T-helper 1 cell treated with Interleukin-12 subunit alpha and Interleukin-12 subunit beta and Interleukin-4 antibody, amounts not matched to agents 30 ng/mL and 1 ng/mL, for 36 hours (primary cell): ENCODE results near the gene CRIP1. TPM values are rescaled to one million over a fixed set of nuclear protein-coding genes. Genes with fewer than 3 reads are reported as not detected.

ENCODE experiments used
- intact Hi-C: fragments of 100-400 bp; cut with micrococcal nuclease; formaldehyde crosslinking; loops from one replicate; pipeline ENCODE4 v1.15.1; 2024
- total RNA-seq: library from RNA; stranded (reverse); gene quantifications from 2 replicates; pipeline ENCODE4 v1.2.3, GENCODE V29; 2022

CRIP1 gene
- total RNA-seq, 1 donor from 2014 or later: 220 TPM

DNA sequence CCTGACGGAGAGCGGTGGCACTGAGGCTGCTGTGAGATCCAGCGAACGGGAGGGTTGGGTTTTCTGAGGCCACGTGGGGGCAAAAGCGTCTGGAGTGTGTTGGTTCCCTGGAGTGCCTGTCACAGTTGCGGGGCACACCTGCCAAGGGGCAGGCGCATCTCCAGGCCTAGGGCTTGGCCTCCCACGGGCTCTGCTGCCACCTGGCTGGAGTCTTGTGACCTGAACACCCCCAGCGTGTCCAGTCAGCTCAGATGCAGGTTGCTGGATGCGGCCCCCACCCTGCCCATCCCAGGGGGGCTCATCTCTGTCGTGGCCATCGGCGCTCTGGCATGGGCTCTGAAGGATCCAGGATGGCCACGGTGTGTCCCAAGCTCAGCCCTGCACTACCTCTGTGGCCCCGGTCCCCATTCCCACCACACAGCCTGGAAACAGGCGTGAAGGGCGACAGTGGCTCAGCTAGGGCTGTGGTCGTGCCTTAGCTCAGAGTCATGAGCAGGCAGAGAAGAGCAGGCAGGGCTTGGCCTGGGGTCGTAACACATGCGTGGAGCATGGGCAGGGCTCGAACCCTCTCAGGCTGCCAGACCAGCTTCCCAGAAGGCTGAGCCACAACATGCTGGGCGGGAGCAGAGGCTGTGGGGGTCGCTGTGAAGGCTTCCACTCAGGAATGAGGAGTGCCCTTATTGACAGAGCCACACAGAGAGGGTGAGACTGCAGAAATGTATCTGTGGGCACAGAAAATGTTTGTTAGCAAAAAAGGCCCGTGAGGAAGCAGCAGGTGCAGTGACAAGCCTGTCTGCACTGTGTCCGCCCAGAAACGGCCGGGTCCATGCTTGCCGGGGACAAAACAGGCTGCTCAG lies 35.6 kb upstream of the CRIP1 start:
- intact Hi-C loops: no loop called here

- intact Hi-C loops: no loop called here
These were observed 33.7 kb upstream of the CRIP1 start for GRCh38 chr14:105452963-105453362.

- intact Hi-C loops: no loop called here
These were observed 32.8 kb upstream of the CRIP1 start for GRCh38 chr14:105453847-105454246.

DNA sequence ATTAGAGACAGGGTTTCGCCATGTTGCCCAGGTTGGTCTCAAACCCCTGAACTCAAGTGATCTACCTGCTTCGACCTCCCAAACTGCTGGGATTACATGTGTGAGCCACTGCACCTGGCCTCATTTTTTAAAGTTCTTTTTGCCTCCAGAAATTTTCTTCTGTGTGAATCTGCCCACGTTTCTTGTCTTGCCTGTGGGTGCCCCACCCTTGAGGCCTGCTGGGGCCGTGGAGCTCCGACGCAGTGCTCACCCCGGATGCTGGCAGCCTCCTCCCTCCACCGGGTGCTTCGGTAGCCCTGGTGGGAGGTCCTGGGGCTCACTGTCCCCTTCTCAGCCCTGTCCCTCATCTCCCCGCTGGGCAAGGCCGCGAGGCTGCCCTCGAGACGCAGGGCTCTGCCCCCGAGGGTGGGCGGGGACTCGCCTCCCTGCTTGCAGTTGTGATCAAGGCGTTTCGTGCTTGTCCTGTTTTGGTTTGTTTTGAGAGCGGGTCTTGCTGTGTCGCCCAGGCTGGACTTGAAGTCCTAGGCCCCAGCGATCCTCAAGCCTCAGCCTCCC lies 31.5 kb upstream of the CRIP1 start:
- intact Hi-C loops: no loop called here

- intact Hi-C loops: no loop called here
These were observed 30.7 kb upstream of the CRIP1 start for GRCh38 chr14:105455766-105456660.

DNA sequence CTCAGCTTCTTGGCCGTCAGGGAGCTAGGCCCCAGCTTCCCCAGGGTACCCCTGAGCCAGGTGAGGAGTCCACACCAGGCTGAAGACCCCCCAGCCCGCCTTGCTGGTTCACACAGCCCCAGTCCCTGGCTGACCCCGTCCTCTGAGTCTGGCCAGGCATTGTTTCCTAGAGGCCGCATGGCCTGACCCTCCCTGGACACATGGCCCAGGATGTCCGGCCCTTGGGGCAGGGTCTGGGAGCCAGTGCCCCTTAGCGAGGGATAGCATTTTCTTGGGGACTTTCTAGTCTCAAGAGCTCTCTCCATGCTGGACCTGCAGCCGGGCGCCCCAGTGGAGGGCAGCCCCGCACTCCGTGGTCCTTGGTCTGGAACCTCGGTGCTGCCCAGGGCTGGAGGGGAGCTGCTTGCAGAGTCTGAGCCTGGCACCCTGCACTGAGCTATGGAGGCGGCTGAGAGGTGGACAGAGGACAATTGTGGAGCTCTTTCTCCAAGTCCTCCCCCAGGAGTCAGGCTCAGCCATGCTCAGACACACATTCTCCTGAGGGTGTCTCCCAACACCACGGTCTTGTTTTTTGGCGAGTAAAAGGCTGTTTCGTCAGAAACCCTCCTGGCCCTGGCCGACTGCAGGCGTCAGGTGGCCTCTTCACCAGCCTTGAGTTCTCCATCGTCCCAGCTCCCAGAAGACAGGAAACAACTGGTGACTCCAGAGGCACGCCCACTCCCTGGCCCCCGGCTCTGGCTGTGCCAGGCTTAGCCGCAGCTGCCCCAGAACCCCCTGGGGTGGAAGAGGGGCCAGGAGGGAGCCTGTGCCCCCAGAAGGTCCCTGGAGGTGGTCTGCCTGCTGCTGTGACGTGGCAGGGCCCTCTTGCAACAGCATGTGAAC lies 29.7 kb upstream of the CRIP1 start:
- intact Hi-C loops: no loop called here

GRCh38 chr14:105458010-105458409 lies 28.7 kb upstream of the CRIP1 start:
- intact Hi-C loops: no loop called here

- intact Hi-C loops: no loop called here
These were observed 28.1 kb upstream of the CRIP1 start for GRCh38 chr14:105458571-105458970.

DNA sequence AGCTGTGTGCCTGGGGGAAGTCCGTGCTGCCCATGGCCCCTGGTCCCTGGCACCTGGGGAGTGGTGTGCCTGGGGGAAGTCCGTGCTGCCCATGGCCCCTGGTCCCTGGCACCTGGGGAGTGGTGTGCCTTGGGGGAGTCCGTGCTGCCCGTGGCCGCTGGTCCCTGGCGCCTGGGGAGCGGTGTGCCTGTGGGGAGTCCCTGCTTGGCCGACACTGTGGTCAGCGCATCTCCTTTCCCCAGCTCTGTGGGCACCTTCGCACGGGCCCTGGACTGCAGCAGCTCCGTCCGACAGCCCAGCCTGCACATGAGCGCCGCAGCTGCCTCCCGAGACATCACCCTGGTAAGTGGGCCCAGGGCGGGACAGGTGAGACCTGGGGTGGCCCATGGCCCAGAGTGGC lies 26.6 kb upstream of the CRIP1 start:
- intact Hi-C loops: no loop called here

DNA sequence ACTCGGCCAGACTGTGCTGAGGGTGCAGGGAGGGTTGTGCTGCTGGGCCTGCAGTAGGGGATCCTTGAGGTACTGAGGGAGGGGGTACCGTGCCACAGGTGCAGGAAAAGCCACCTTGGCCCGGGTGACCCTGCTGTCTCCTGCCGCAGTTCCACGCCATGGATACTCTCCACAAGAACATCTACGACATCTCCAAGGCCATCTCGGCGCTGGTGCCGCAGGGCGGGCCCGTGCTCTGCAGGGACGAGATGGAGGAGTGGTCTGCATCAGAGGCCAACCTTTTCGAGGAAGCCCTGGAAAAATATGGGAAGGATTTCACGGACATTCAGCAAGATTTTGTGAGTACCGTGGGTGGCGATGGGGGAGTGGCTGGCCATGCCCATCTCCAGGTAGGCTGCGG lies 26.1 kb upstream of the CRIP1 start:
- intact Hi-C loops: no loop called here

DNA sequence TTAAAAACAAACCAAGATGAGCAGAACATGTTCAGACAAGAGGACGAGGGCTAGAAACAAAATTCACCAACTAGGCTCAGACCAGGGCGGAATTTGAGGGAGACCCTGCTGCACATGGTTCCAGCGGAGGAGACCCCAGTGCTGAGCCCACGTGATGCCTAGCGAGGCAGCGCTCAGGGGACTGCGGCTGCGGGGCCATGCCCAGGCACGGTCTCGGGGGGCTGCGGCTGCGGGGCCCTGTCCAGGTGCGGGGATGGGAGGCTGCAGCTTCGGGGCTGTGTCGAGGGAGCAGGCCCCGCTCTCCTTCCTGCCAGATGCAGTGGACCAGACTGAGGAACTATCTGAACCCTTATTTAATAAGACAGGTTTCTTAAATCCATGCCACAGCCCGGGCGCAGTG lies 24.8 kb upstream of the CRIP1 start:
- intact Hi-C loops: no loop called here

- intact Hi-C loops: no loop called here
These were observed 22.2 kb upstream of the CRIP1 start for GRCh38 chr14:105464501-105464900.

- intact Hi-C loops: no loop called here
These were observed 21.3 kb upstream of the CRIP1 start for GRCh38 chr14:105465209-105466031.

- intact Hi-C loops: no loop called here
These were observed 20.0 kb upstream of the CRIP1 start for GRCh38 chr14:105466531-105467248.

DNA sequence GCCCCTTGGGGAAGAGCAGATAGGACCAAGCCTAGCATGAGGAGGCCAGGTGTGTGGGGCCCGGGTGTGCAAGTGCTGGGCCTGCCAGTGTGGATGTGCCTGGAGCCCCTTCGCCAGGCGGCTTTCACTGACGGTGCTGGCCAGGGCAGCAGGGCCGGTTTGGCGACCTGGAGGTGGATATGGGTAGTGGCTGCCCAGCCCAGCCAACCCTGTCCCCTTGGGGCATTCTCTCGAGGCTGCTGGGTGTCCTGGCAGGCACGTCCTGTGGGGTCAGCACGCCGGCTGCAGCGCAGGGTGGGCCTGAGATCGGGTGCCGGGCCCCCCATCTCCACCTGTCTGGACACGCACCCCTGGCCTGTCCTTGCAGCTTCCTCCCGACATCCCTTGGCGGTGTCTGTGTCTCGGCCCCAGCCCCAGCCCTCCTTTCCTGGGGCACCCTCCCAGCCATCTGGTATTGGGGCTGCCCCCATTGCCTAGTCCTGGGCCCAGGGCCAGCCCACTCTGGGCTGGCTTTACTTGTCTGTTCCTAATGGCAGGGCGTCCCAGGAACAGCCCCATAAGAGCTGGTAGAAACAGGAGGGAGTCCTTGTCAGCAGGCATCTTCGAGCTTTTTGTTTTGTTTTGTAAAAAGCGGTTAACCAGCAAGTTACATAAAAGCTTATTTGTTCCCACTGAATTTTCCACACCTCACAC lies 19.3 kb upstream of the CRIP1 start:
- intact Hi-C loops: no loop called here

DNA sequence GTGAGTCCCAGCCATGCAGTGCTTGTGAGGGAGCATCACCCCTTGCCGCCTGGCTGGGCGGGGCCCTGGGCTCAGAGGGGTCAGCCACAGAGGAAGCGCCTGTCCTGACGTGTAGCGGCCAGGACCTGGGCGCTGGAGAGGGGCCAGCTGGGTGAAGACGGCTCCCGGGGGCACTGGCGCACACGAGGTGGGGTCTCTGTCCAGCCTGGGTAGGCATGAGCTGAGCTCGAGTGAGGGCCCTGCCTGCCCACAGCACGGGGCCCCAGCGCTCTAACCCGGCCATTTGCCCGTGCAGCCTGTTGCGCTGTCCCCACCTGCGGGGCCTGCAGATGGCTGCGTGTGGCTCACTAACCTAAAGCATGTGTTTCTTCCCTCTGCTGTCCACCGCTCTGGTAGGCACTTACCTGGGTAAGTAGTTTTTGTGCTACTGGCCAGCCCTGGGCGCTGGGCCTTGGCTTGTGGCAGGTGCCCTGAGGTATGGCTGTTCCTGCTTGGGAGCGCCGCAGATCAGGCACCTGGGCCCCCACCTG lies 18.7 kb upstream of the CRIP1 start:
- intact Hi-C loops: no loop called here

DNA sequence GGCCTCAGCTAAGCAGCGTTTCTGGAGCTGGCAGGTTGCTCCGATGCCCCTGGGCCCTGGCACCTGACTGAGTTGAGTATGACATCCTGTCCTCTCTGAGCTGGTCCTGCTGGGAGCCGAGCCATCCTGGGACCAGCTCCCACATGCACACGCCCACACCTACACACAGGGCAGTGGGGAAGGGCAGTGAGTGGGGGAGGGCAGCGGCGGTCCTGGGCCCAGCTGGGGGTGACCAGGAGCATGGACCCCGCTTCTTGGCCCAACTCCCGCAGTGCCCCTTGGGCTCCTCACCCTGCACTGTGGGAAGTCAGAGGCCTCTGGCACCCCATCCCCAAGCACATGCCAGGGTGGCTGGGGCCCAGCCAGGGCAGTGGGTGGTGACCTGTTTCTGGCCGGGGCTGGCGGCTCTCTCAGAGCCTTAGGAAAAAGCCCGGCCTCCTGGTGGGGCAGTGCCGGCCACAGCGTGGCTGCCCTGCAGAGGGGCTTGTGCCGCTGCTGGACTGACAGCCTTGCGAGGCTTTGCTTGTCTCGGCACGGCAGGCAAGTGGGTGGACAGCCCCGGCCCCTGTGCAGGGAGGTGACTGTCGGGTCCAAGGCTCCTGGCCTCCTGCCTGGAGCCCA lies 18.0 kb upstream of the CRIP1 start:
- intact Hi-C loops: no loop called here
